HepG2 (cell line): ENCODE data around the gene NSFL1C. TPM values are rescaled to one million over a fixed set of nuclear protein-coding genes. Genes with fewer than 3 reads are reported as not detected.
A peak's percentile ranks its signal among the peaks of the same experiment; 100 is the strongest.

Source experiments
- ATAC-seq: fragments of 200-7000 bp; cut with Tn5 transposase; 3 replicates; pipeline ENCODE4 v1.9.1; 2020; ENCODE audit warnings: mild to moderate bottlenecking, moderate library complexity
- BruUV-seq: library from RNA; stranded (reverse); fragments of 400-500 nt; replicated peaks from 2 replicates; lab custom pipeline; 2021; lab: Mats Ljungman, UMichigan
- CTCF ChIA-PET: fragments of 300-600 bp; formaldehyde crosslinking; extraction: SDS; loops from one replicate; lab custom pipeline; 2021; ENCODE audit warnings: low total read pairs, inconsistent platforms, low intra/inter-chr PET ratio; lab: Yijun Ruan, JAX
- POLR2A ChIA-PET: fragments of 350-600 bp; sonication (Branson Sonifier 250); formaldehyde crosslinking; loops from one replicate; lab custom pipeline; 2020; ENCODE audit warnings: antibody characterized with exemption, inconsistent platforms; lab: Yijun Ruan, JAX
- DNase-seq: peaks from one replicate; pipeline ENCODE4 v3.0.0-alpha.2; 2015; ENCODE audit warnings: low spot score
- FAIRE-seq: peaks from 3 replicates; lab custom pipeline; 2011; peaks lifted over from hg19 to GRCh38; lab: Jason Lieb, UNC
- H2AFZ ChIP-seq: one replicate; pipeline ENCODE4 v1.6.1; 2011; ENCODE audit warnings: low read length, inconsistent platforms
- H3K27ac ChIP-seq: fragments of 300-600 bp; 3 replicates; pipeline ENCODE4 v1.8.0; 2011; ENCODE audit warnings: mixed run types, mild to moderate bottlenecking, mixed read lengths, low read length, inconsistent platforms; ENCODE audit not compliant: insufficient read depth; ENCODE audit errors: extremely low read length
- H3K27me3 ChIP-seq, 2 experiments: fragments of 200-600 bp in 1 of 2; 2 replicates in 1 of 2; 3 replicates in 1 of 2; pipeline versions ENCODE4 v1.6.0 to v1.8.0; 2011; ENCODE audit warnings: low read length in 2 of 2, mild to moderate bottlenecking in 2 of 2, moderate library complexity in 2 of 2, inconsistent platforms in 1 of 2; ENCODE audit not compliant: insufficient read depth in 2 of 2, control insufficient read depth in 1 of 2
- H3K36me3 ChIP-seq, 2 experiments: fragments of 200-600 bp in 1 of 2; replicated peaks in 1 of 2; 2 replicates in 1 of 2; 3 replicates in 1 of 2; pipeline versions ENCODE4 v1.5.1 to v1.8.0; 2011; ENCODE audit warnings: low read length in 2 of 2, inconsistent platforms in 1 of 2; ENCODE audit not compliant: insufficient read depth in 2 of 2, control insufficient read depth in 1 of 2
- H3K4me1 ChIP-seq: 2 replicates; pipeline ENCODE4 v1.5.1; 2012; ENCODE audit warnings: low read length, inconsistent platforms; ENCODE audit not compliant: insufficient read depth
- H3K4me2 ChIP-seq: 2 replicates; pipeline ENCODE4 v1.6.0; 2011; ENCODE audit warnings: low read depth, low read length, inconsistent platforms
- H3K4me3 ChIP-seq, 3 experiments: fragments of 200-600 bp in 1 of 3; sonication (generic), shearing (Covaris generic) in 1 of 3; replicated peaks in 1 of 3; 2 replicates each; pipeline ENCODE4 v1.5.1; 2011 to 2016; ENCODE audit warnings: low read length in 3 of 3, inconsistent platforms in 2 of 3, low read depth in 2 of 3, mild to moderate bottlenecking in 2 of 3, control low read depth in 1 of 3, mixed read lengths in 1 of 3; ENCODE audit not compliant: insufficient read depth in 1 of 3
- H3K79me2 ChIP-seq: one replicate; pipeline ENCODE4 v1.6.1; 2011; ENCODE audit warnings: low read length, inconsistent platforms; ENCODE audit not compliant: insufficient read depth
- H3K9ac ChIP-seq: 2 replicates; pipeline ENCODE4 v1.6.0; 2011; ENCODE audit warnings: mild to moderate bottlenecking, low read depth, low read length, inconsistent platforms; ENCODE audit not compliant: insufficient read depth
- H3K9me3 ChIP-seq: 2 replicates; pipeline ENCODE4 v1.5.1; 2012; ENCODE audit warnings: mild to moderate bottlenecking, low read length
- H4K20me1 ChIP-seq: 2 replicates; pipeline ENCODE4 v1.6.0; 2011; ENCODE audit warnings: inconsistent platforms, mild to moderate bottlenecking, low read length, moderate library complexity; ENCODE audit not compliant: insufficient read depth
- ATF7-NPFF ChIP-seq: sonication (generic); formaldehyde crosslinking; IDR thresholded peaks from 2 replicates; pipeline ENCODE4 v1.8.1; 2023; ENCODE audit warnings: mild to moderate bottlenecking, low read depth, missing genetic modification reagents, moderate library complexity
- CEBPB ChIP-seq: IDR thresholded peaks from 2 replicates; pipeline ENCODE4 v1.6.1; 2011; ENCODE audit warnings: low read depth, low read length, improper control_type of control experiment, borderline replicate concordance
- KAT2B ChIP-seq: fragments of 150-350 bp; IDR thresholded peaks from 2 replicates; pipeline ENCODE4 v1.6.1; 2014; ENCODE audit warnings: low read depth, low read length, borderline replicate concordance
- POLR2AphosphoS2 ChIP-seq: IDR thresholded peaks from 2 replicates; pipeline ENCODE4 v1.6.1; 2011; ENCODE audit warnings: low read depth, low read length, improper control_type of control experiment
- WGBS: methylation state at CpG from one replicate; pipeline ENCODE4 v1.1.6; 2017; ENCODE audit warnings: low lambda C conversion rate; 5-methylcytosine and 5-hydroxymethylcytosine counted together
- in situ Hi-C: cut with HindIII; loops from 2 replicates; pipeline ENCODE4 v1.10.0; 2017; ENCODE audit warnings: low pct_unique_long_range_greater_than_20kb; ENCODE audit not compliant: extremely low pct_ligation_motif_present
- intact Hi-C: fragments of 100-400 bp; cut with micrococcal nuclease; formaldehyde crosslinking; loops from one replicate; pipeline ENCODE4 v1.10.0; 2022; ENCODE audit not compliant: unreplicated experiment
- polyA plus RNA-seq, 8 experiments: library from polyadenylated mRNA; depleted of rRNA in 3 of 8; stranded (reverse) in 7 of 8; unstranded in 1 of 8; fragments of >200 nt; fragmentation: Illumina TruSeq in 4 of 8; extraction: Trizol in 4 of 8; gene quantifications; 2 replicates each; pipeline versions ENCODE4 v1.2.1 to v1.2.3, GENCODE V29; 2011 to 2016; ENCODE audit warnings: low read depth in 4 of 8, missing spikeins in 1 of 8, mixed read lengths in 1 of 8; ENCODE audit not compliant: insufficient read depth in 1 of 8
- total RNA-seq, 5 experiments: library from RNA; depleted of rRNA; stranded (reverse); fragments of >200 nt; fragmentation: Illumina TruSeq; extraction: Trizol; gene quantifications; 2 replicates each; pipeline ENCODE4 v1.2.3, GENCODE V29; 2016; ENCODE audit warnings: low read depth in 1 of 5
- TF ChIP-seq, protein P1 (sequence below): sonication (generic); formaldehyde crosslinking; conservative IDR thresholded peaks from 2 replicates; pipeline ENCODE4 v1.4.0; 2020; ENCODE audit warnings: missing genetic modification reagents

Gene NSFL1C
- total and polyA plus RNA-seq, 2 of the 13 experiments (the other 11 are each of a cell fraction or from before 2014, with no cell fraction given): 22.9 to 62.7 TPM

- BruUV-seq: no TSS peak
- Histone ChIP-seq H3K9ac (no peak overlapping the region), H3K4me3 (no peak overlapping the region), H2AFZ (no peak overlapping the region), H3K79me2 (peaks cover 48% of the 10 kb centered on the region), H3K27ac (no peak overlapping the region), H4K20me1 (peaks cover 7% of the 10 kb centered on the region), H3K4me2 (no peak overlapping the region), H3K9me3 (no peaks in the 10 kb centered on the region), H3K4me1 (peaks cover 20% of the 10 kb centered on the region), H3K27me3 (no peaks in the 10 kb centered on the region), H3K36me3 (peaks cover 49 to 84% of the 10 kb centered on the region in 2 experiments)
- CTCF ChIA-PET: no interaction called here
- in situ Hi-C loops (no loop called here), intact Hi-C loops (no loop called here)
- TF ChIP-seq, protein P1, sequence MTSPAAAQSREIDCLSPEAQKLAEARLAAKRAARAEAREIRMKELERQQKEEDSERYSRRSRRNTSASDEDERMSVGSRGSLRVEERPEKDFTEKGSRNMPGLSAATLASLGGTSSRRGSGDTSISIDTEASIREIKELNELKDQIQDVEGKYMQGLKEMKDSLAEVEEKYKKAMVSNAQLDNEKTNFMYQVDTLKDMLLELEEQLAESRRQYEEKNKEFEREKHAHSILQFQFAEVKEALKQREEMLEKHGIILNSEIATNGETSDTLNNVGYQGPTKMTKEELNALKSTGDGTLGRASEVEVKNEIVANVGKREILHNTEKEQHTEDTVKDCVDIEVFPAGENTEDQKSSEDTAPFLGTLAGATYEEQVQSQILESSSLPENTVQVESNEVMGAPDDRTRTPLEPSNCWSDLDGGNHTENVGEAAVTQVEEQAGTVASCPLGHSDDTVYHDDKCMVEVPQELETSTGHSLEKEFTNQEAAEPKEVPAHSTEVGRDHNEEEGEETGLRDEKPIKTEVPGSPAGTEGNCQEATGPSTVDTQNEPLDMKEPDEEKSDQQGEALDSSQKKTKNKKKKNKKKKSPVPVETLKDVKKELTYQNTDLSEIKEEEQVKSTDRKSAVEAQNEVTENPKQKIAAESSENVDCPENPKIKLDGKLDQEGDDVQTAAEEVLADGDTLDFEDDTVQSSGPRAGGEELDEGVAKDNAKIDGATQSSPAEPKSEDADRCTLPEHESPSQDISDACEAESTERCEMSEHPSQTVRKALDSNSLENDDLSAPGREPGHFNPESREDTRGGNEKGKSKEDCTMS (CRISPR knock-in tag): no peak
- peak; percentile 76 for TF ChIP-seq CEBPB
- 97% methylated on average over 2 of the region's 2 CpGs for WGBS
- POLR2A ChIA-PET: no interaction called here
- no peak for DNase-seq
- FAIRE-seq: no peak
- no peak for ATAC-seq
Measured at GRCh38 chr20:1460275-1460674, 6.4 kb downstream of the NSFL1C start.

DNA sequence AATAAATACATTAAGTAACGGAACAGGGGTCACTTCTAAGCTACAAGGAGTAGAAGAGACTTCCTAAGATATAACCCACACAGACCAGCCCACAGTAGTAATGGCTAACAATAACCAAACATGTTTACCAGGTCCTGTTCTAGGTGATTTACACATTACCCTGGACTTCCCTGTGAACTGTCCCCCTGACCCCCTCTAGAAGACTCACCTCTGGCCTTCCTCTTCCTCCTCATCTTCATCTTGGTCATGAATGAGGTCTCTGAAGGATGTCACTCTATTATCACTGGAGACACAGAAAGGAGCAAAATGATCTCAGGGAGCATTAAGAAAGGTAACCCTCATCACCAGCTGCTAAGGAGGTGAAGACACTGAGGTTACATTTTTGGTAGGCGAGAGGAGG, 8.7 kb downstream of the NSFL1C start:
- in situ Hi-C loops: no loop called here
- H3K27me3 ChIP-seq: no peaks in the 10 kb centered on the region
- H2AFZ ChIP-seq: no peak overlapping the region
- no peak overlapping the region for H3K27ac ChIP-seq
- DNase-seq (no peak), FAIRE-seq (no peak), ATAC-seq (no peak)
- H3K9me3 ChIP-seq: no peaks in the 10 kb centered on the region
- CTCF ChIA-PET: no interaction called here
- POLR2A ChIA-PET: no interaction called here
- intact Hi-C loops: no loop called here
- H3K4me2 ChIP-seq: no peak overlapping the region
- peaks cover 25% of the 10 kb centered on the region for H3K79me2 ChIP-seq
- H4K20me1 ChIP-seq: peaks cover 3% of the 10 kb centered on the region; the same call in 1 of the 2 replicates
- TF ChIP-seq POLR2AphosphoS2 (peak; percentile 77; the same call in 1 of the 2 replicates), KAT2B (0 out of 2 replicates have a peak, but pooled peaks have one; percentile 0), ATF7-NPFF (CRISPR knock-in tag) (no peak)
- no TSS peak for BruUV-seq
- H3K9ac ChIP-seq: no peak overlapping the region
- no peak overlapping the region for H3K4me3 ChIP-seq
- 0 out of 2 replicates have a peak, but pooled peaks cover 7% of the 10 kb centered on the region for H3K4me1 ChIP-seq
- 91% methylated on average over 2 of the region's 2 CpGs for WGBS
- peaks cover 49 to 91% of the 10 kb centered on the region in 2 experiments for H3K36me3 ChIP-seq
